ENCODE measurements around the gene CBX4.

- TF ChIP-seq CTCF (IDR thresholded peaks at IDR 0.05), result no peak
- no peak for TF ChIP-seq POLR2A (IDR thresholded peaks at IDR 0.05)
- TF ChIP-seq POLR2AphosphoS5 (IDR thresholded peaks at IDR 0.05), result no peak
Observed at GRCh38 chr17:79786930-79787643, 52.2 kb downstream of the CBX4 start.
